Naive B cell (primary cell): ENCODE data around the gene TOMM7. TPM values are rescaled to one million over a fixed set of nuclear protein-coding genes. Genes with fewer than 3 reads are reported as not detected.
"Not testable (repeated sequence)": the region's sequence is repeated elsewhere in the genome, so short reads cannot be mapped to it uniquely, and the experiment has no call there.

Experiments
- ATAC-seq, 2 donors: fragments of 150-1000 bp; cut with Tn5 transposase; 2 replicates each; pipeline ENCODE4 v1.10.0; 2021; ENCODE audit warnings: low read depth in 2 of 2, mild to moderate bottlenecking in 2 of 2, moderate library complexity in 2 of 2
- DNase-seq: peaks from one replicate; pipeline ENCODE4 v3.0.0; 2022
- H3K27ac Mint-ChIP-seq, 6 donors: one replicate each; pipeline ENCODE4 v1.8.0; 2020 to 2022; ENCODE audit warnings: mild to moderate bottlenecking in 6 of 6, mixed read lengths in 6 of 6, moderate library complexity in 5 of 6, inconsistent platforms in 2 of 6
- H3K27me3 Mint-ChIP-seq, 3 donors: one replicate each; pipeline ENCODE4 v1.8.0; 2021 to 2022; ENCODE audit warnings: mixed read lengths in 3 of 3, mild to moderate bottlenecking in 1 of 3
- H3K36me3 Mint-ChIP-seq, 2 donors: one replicate each; pipeline ENCODE4 v1.8.0; 2020 to 2022; ENCODE audit warnings: mixed read lengths in 2 of 2, inconsistent platforms in 1 of 2, mild to moderate bottlenecking in 1 of 2
- H3K4me1 Mint-ChIP-seq, 3 donors: one replicate each; pipeline ENCODE4 v1.8.0; 2020 to 2022; ENCODE audit warnings: mixed read lengths in 3 of 3, inconsistent platforms in 1 of 3, mild to moderate bottlenecking in 1 of 3, moderate library complexity in 1 of 3
- H3K4me3 Mint-ChIP-seq, 8 donors: one replicate each; pipeline ENCODE4 v1.8.0; 2020 to 2022; ENCODE audit warnings: mild to moderate bottlenecking in 8 of 8, mixed read lengths in 8 of 8, moderate library complexity in 8 of 8, inconsistent platforms in 2 of 8
- H3K9me3 Mint-ChIP-seq, 7 donors: one replicate each; pipeline ENCODE4 v1.8.0; 2020 to 2022; ENCODE audit warnings: mixed read lengths in 7 of 7, mild to moderate bottlenecking in 5 of 7, inconsistent platforms in 2 of 7, moderate library complexity in 1 of 7
- polyA plus RNA-seq, 6 donors: library from polyadenylated mRNA; unstranded; fragments of 300-500 nt; fragmentation: Illumina TruSeq; gene quantifications; one replicate each; pipeline ENCODE4 v1.2.3, GENCODE V29; 2021; ENCODE audit warnings: low read depth in 6 of 6

Gene TOMM7
- polyA plus RNA-seq, 6 donors from 2014 or later = 175 to 294 (median 276) TPM

DNA sequence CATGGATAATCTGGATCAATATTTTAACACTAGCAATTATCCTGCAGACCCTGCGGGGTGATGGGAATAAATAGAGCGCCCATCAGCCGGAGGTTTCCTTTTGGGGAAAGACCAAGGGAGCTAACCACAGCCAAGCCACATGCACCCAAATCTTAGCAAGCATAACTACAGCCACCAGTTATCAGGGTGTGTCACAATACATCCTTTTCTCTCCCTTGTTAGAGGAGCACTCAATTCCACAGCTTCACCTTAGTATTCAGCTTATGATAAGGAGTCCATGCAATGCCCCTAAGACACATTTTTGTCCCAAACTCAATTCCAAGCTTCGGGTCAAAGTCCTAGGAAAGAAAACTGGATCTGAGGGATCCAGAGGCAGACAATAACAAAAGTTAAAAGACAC is 15.9 kb downstream of the TOMM7 start:
- Mint-ChIP-seq H3K36me3 (no peaks in the 10 kb centered on the region), H3K4me3 (no peak overlapping the region), H3K4me1 (peaks cover 5 to 15% (median 8%) of the 10 kb centered on the region in 3 donors), H3K9me3 (no peaks in the 10 kb centered on the region), H3K27ac (peak overlapping the region in 1 of 6 donors; percentile 33), H3K27me3 (peaks cover 4 to 9% (median 7%) of the 10 kb centered on the region in 3 donors)
- DNase-seq (no peak), ATAC-seq (no peak)

DNA sequence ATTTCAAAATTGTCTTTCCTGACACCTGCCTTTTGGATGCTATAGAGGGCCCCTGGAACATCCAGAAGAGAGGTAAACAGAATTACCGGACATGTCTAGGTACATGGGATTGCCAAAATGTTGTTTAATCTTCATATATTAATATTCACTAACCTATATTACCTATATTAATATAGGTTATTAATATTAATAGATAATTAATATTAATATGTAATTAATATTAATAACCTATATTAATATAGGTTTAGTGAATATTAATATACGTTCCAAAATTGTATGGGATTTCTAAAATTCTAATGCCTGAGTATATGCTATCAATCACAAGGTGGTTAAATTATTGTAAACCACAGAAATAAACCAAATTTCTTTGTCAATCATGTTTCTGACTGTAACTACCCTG is 17.4 kb downstream of the TOMM7 start:
- H3K9me3 Mint-ChIP-seq = no peaks in the 10 kb centered on the region
- ATAC-seq = no peak
- H3K36me3 Mint-ChIP-seq = no peaks in the 10 kb centered on the region
- no peak overlapping the region for H3K27ac Mint-ChIP-seq
- H3K4me3 Mint-ChIP-seq = no peak overlapping the region
- peaks cover 5 to 12% (median 8%) of the 10 kb centered on the region in 3 donors for H3K4me1 Mint-ChIP-seq
- DNase-seq = no peak
- H3K27me3 Mint-ChIP-seq = peaks cover 4 to 9% (median 7%) of the 10 kb centered on the region in 3 donors

DNA sequence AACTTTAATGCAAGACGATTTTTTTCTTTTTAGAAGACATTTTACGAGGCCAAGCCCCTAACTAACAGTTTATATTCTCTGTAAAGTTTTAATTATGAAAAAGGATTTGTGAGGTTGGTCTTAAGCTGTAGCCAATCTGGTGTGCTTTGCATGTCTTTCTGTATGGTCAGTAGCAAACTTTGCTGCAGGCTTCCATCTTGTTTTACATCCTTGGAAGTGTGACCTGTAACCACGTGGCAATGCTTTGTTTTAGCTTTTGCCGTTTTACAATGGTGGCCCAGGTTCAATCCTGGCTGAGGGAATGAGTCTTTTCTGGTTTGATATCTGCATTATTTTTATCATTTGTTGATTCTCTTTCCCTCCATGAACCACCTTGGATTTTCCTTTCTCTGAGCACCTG is 19.8 kb downstream of the TOMM7 start:
- not testable (repeated sequence) for ATAC-seq, H3K36me3 Mint-ChIP-seq, DNase-seq, H3K27me3 Mint-ChIP-seq, H3K27ac Mint-ChIP-seq, H3K9me3 Mint-ChIP-seq, H3K4me1 Mint-ChIP-seq, H3K4me3 Mint-ChIP-seq

DNA sequence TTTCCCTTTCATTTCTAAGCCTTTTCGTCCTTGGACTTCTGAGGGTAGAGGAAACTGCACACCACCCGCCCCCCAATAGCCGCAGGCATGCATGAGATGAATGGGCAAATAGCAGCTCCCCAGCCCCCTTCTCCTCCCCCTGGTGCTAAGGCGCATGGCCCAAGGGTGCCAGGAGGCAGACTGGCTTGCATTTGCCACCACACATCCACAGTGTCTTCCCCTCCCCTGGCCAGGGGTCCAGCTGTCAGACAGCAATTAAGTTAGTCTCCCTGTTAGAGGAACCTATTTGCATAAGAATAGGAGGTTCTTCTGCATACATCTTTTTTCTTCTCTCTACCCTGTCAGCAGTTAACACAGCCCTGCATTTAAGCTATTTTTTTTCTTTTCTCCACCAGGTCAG is 20.2 kb downstream of the TOMM7 start:
- Mint-ChIP-seq H3K27ac (no peak overlapping the region), H3K27me3 (peaks cover 4 to 9% (median 7%) of the 10 kb centered on the region in 3 donors), H3K4me3 (no peak overlapping the region), H3K36me3 (no peaks in the 10 kb centered on the region), H3K9me3 (no peaks in the 10 kb centered on the region), H3K4me1 (no peaks in the 10 kb centered on the region)
- DNase-seq (no peak), ATAC-seq (no peak)

DNA sequence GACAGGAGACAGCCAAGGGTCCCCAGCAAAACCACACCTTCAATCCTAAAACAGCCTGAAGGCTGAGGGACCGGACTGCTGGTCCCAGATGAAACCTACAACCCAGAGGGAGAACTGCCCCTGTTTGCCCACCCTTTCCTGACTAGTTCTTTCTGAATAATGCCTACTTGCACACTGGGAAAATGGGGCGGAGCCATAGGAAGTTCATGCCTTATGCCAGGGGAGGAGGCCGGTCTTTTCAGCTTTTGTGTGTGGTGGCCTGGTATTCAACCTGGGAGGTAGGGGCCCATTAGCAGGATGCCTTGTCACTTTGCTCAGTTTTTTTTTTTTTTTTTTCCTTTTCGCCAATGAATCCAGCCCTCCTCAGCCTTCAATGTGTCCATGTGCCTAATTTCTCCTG is 20.7 kb downstream of the TOMM7 start:
- Mint-ChIP-seq H3K9me3 (peaks cover 0 to 3% (median 0%) of the 10 kb centered on the region in 7 donors), H3K36me3 (no peaks in the 10 kb centered on the region), H3K4me1 (no peaks in the 10 kb centered on the region), H3K27me3 (peaks cover 4 to 9% (median 7%) of the 10 kb centered on the region in 3 donors), H3K27ac (no peak overlapping the region), H3K4me3 (no peak overlapping the region)
- ATAC-seq = no peak
- no peak for DNase-seq

DNA sequence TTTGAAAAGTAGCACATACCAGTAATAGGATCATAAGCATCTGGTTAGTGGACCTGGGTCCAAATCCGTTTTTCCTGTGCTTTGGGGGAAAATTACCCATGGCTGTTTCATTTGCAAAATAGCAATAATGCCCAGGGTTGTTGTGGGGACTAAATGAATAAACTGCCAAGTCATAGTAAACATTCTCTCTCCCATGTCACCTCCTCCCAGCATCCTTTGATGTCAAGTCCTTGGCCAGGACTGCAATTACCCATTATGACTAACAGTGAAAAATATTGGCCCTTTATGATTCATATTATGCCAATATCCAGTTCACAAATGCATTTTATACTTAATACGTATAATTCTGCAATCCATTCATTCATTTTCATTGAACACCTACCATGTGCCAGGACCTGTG is 23.0 kb downstream of the TOMM7 start:
- no peaks in the 10 kb centered on the region for H3K4me1 Mint-ChIP-seq
- H3K27ac Mint-ChIP-seq = no peak overlapping the region

DNA sequence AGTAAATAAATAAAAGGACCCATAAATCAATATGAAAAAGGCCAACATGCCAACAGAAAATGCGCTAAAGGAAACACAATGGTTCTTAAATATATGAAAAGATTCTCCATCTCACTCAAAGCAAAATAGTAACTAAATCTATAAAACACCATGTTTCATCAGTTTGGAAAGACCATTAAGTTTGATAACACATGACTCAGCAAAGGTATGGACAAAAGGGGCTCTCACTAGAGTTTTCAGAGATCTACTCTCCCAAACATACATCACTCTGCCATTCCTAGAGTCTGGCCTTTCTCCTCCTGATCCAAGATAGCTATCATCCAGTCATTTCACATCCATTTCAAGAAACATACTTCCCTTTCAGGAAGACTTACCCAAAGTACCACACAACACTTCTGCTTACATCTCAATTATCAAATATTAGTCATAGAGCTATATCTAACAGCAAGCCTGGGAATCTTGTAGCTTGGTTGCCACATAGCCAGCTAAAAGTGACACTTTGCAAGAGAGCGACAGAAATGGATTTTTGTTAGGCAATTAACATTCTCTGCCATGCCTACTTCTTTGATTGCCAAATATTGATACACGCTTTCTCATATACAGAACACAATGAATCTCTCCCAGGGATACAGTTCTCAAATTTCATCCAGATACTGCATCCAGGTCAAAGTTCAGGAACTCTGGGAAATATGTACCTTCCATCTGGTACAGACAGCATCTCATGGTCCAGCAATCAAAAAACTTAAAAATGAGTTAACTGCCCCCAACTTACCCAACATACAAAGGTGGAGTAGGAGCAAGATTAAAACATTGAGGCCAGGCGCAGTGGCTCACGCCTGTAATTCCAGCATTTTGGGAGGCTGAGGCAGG is 28.8 kb downstream of the TOMM7 start:
- H3K4me3 Mint-ChIP-seq = no peak overlapping the region
- H3K27me3 Mint-ChIP-seq = no peaks in the 10 kb centered on the region
- H3K4me1 Mint-ChIP-seq = peaks cover 0 to 5% (median 0%) of the 10 kb centered on the region in 3 donors
- DNase-seq (no peak), ATAC-seq (no peak)
- peaks cover 0 to 6% (median 0%) of the 10 kb centered on the region in 7 donors for H3K9me3 Mint-ChIP-seq
- peaks cover 0 to 8% of the 10 kb centered on the region in 2 donors for H3K36me3 Mint-ChIP-seq
- no peak overlapping the region for H3K27ac Mint-ChIP-seq

More for the DNA sequence above, 23.0 kb downstream of the TOMM7 start:
- peaks cover 0 to 8% of the 10 kb centered on the region in 2 donors for H3K36me3 Mint-ChIP-seq
- ATAC-seq (no peak), DNase-seq (no peak)
- peaks cover 0 to 6% (median 0%) of the 10 kb centered on the region in 7 donors for H3K9me3 Mint-ChIP-seq
- H3K27me3 Mint-ChIP-seq = peaks cover 4 to 9% (median 7%) of the 10 kb centered on the region in 3 donors
- H3K4me3 Mint-ChIP-seq = no peak overlapping the region

DNA sequence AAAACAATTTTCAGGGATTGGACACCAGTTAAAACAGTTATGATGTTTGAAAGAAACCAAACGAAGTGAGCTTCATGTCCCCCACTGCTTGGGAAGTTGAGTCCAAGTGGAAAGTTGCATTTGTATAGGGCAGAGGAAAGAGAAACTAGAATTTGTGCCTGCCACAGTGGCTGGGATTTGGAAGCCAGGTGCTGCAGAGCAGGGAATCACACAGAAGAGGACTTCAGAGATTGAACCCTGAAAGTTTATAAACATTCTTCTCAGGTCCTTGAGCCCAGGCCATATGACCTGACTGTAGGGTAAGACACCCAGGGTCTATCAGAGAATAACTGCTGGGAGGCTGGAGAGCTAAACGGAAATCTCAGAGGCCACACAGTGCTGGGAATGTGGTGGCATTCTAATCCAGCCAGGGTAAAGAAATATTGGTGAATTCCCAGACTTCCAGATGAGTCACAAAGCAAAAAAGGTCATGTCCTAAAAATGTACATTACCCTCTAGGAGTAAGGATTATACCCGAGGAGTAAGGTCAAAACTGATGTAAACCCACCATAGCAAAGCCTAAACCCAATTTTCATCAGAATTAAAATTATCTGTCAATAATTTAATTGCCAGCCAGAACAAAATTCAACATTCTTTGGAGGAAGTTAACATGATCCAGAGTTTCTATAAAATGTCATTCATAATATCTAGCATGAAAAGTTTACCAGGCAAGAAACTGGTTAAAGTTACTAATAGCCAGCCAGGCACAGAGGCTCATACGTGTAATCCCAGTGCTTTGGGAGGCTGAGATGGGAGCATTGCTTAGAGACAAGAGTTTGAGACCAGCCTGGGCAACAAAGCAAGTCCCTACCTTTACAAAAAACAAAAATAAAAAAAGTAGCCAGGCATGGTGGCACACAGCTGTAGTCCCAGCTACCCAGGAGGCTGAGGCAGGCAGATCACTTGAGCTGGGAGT is 31.2 kb downstream of the TOMM7 start:
- Mint-ChIP-seq H3K27me3 (no peaks in the 10 kb centered on the region), H3K9me3 (peaks cover 0 to 6% (median 0%) of the 10 kb centered on the region in 7 donors), H3K4me3 (no peak overlapping the region), H3K36me3 (peaks cover 0 to 8% of the 10 kb centered on the region in 2 donors), H3K27ac (peak overlapping the region in 2 of 6 donors; percentile 21 to 69), H3K4me1 (peaks cover 0 to 5% (median 0%) of the 10 kb centered on the region in 3 donors)
- no peak for DNase-seq
- ATAC-seq = no peak

DNA sequence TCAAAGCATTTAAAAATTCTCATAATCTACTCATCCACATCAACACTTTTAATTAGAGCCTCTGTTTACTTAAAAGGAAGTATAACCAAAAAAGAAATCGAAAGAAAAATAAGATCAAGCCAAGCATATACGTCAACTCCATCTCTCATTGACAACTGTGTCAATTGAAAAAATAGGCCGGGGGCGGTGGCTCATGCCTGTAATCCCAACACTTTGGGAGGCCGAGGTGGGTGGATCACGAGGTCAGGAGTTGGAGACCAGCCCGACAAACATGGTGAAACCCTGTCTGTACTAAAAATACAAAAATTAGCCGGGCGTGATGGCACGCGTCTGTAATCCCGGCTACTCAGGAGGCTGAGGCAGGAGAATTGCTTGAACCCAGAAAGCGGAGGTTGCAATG is 32.0 kb downstream of the TOMM7 start:
- not testable (repeated sequence) for H3K9me3 Mint-ChIP-seq, H3K27me3 Mint-ChIP-seq, H3K36me3 Mint-ChIP-seq, DNase-seq, ATAC-seq, H3K4me1 Mint-ChIP-seq, H3K4me3 Mint-ChIP-seq, H3K27ac Mint-ChIP-seq

DNA sequence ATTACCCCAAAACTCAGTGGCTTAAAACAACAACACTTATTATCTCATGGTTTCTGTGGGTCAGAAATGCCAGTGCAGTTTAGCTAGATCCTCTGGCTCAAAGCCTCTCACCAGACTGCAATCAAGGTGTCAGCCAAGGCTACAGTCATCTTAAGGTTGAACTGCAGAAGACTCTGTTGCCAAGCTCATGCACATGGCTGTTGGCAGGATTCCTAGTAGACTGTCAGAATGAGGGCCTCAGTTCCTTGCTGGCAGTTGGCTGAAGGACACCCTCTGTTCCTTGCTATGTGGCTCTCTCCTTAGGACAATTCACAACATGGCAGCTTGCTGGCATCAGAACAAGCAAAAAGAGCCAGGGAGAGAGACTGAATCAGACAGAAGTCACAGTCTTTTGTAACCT is 34.7 kb downstream of the TOMM7 start:
- H3K4me3 Mint-ChIP-seq = no peak overlapping the region
- peaks cover 0 to 5% (median 0%) of the 10 kb centered on the region in 3 donors for H3K27me3 Mint-ChIP-seq
- H3K4me1 Mint-ChIP-seq = peaks cover 0 to 5% (median 0%) of the 10 kb centered on the region in 3 donors
- ATAC-seq = no peak
- H3K36me3 Mint-ChIP-seq = no peaks in the 10 kb centered on the region
- no peak for DNase-seq
- H3K9me3 Mint-ChIP-seq = no peaks in the 10 kb centered on the region
- no peak overlapping the region for H3K27ac Mint-ChIP-seq

DNA sequence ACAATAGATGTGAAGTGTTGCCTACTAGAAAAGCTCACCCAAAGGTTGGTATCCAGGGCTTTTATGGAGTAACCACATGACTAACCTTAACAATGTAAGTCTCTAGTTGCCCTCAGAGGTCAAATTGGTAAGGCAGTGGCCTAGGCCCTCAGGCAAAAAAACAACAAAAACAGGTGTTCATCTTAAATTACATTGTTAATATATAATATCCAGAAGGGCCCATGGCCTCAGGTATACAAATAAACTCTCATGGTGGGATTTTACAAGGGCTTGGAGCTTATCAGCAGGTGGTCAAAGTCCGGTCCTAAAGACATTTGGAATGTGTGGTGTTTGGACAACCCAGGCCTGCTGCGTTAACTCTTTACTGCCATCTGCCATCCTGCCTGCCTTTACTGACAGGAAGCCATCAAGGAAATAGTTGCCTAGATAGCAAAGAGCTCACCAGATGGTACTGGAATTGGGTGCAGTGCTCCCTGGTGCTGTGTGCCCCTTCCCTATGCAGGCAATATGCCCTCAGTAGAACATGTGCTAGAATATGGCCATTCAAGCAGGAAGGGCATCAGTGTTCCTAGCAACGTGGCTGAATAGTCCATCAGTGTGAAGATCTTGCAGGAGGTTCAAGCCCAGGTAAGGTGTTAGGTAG is 36.2 kb downstream of the TOMM7 start:
- DNase-seq (no peak), ATAC-seq (no peak)
- Mint-ChIP-seq H3K36me3 (no peaks in the 10 kb centered on the region), H3K4me1 (peaks cover 0 to 7% (median 5%) of the 10 kb centered on the region in 3 donors), H3K27me3 (peaks cover 0 to 5% (median 4%) of the 10 kb centered on the region in 3 donors), H3K9me3 (no peaks in the 10 kb centered on the region), H3K27ac (no peak overlapping the region), H3K4me3 (peak overlapping the region in 1 of 8 donors; percentile 51)

DNA sequence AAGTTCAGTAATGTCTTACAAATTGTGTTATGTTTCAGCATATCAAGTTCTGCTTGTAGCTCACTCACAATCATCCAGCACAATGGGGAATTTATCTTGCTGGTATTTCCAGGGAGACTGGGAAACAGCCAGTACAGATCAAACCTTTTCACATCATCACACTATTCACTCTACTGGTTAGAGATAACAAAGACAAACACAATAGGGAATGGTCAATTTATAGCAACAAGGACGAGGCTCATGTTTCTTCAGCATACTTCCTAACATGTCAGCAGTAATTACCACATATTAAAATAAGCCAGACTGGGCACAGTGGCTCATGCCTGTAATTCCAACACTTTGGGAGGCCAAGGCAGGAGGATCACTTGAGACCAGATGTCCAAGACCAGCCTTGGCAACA is 38.3 kb downstream of the TOMM7 start:
- no peak for DNase-seq
- Mint-ChIP-seq H3K9me3 (no peaks in the 10 kb centered on the region), H3K4me3 (no peak overlapping the region), H3K4me1 (peaks cover 0 to 7% (median 0%) of the 10 kb centered on the region in 3 donors), H3K36me3 (no peaks in the 10 kb centered on the region), H3K27me3 (peaks cover 0 to 5% (median 4%) of the 10 kb centered on the region in 3 donors), H3K27ac (no peak overlapping the region)
- ATAC-seq = no peak

DNA sequence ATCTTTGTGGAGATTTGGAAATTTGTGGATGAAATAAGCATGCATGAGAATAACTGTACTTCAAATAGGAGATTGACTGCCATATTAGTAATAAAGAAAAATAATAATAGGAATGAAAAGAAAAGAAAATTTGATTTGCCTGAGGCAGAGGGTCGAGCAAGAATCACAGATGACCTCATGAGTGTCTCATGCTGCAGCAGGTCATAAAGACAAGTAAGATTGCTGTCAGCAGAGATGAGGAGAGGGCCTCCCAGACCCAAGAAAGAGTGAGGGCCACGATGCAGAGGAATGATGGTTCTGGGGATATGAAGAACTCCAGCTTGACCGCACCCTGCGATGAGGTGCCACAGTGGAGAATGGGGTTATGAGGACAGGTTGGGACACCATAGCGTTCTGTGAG is 39.2 kb downstream of the TOMM7 start:
- H3K27ac Mint-ChIP-seq = peak overlapping the region in 1 of 6 donors; percentile 41
- no peak overlapping the region for H3K4me3 Mint-ChIP-seq
- no peaks in the 10 kb centered on the region for H3K9me3 Mint-ChIP-seq

More for the DNA sequence above, 39.2 kb downstream of the TOMM7 start:
- peaks cover 0 to 5% (median 4%) of the 10 kb centered on the region in 3 donors for H3K27me3 Mint-ChIP-seq
- ATAC-seq (no peak), DNase-seq (no peak)
- H3K36me3 Mint-ChIP-seq = no peaks in the 10 kb centered on the region
- H3K4me1 Mint-ChIP-seq = peaks cover 0 to 7% (median 0%) of the 10 kb centered on the region in 3 donors
